NCI-H524 (cell line): ENCODE data around the gene MYH4.

Experiments
- DNase-seq, 2 experiments: peaks; one replicate each; lab custom pipeline; 2025; lab: John Stamatoyannopoulos, UW

The MYH4 gene

GRCh38 chr17:10469459-10469858 lies at the start of gene MYH4:
TSS of gene MYH4 (minus strand) at chr17:10469559. CDS start at chr17:10466745, 2,814 bp downstream.
- no peak for DNase-seq

GRCh38 chr17:10518271-10519037 lies 49.1 kb upstream of the MYH4 start, which contains the start of gene MYH1:
TSS of gene MYH1 (minus strand) at chr17:10518542. CDS start at chr17:10516642, 1,900 bp downstream.
- DNase-seq, result no peak

GRCh38 chr17:10516638-10517037 lies 47.3 kb upstream of the MYH4 start:
- no peak for DNase-seq

GRCh38 chr17:10516065-10516464 lies 46.7 kb upstream of the MYH4 start:
- no peak for DNase-seq

GRCh38 chr17:10513299-10514067 lies 44.1 kb upstream of the MYH4 start:
- DNase-seq, result no peak

- no peak for DNase-seq
Measured at GRCh38 chr17:10512856-10513255, 43.5 kb upstream of the MYH4 start.

- DNase-seq, result no peak
Measured at GRCh38 chr17:10499950-10500349, 30.6 kb upstream of the MYH4 start.

- DNase-seq, result no peak
Measured at GRCh38 chr17:10492004-10492403, 22.6 kb upstream of the MYH4 start.

GRCh38 chr17:10482252-10482651 lies 12.9 kb upstream of the MYH4 start:
- DNase-seq, result no peak

GRCh38 chr17:10477701-10478100 lies 8.3 kb upstream of the MYH4 start:
- DNase-seq, result no peak

- DNase-seq, result no peak
Measured at GRCh38 chr17:10474536-10474935, 5.2 kb upstream of the MYH4 start.

- DNase-seq, result no peak
Measured at GRCh38 chr17:10471858-10472257, 2.5 kb upstream of the MYH4 start.

GRCh38 chr17:10463402-10463801 lies 6.0 kb downstream of the MYH4 start:
- DNase-seq, result no peak

- DNase-seq, result no peak
Measured at GRCh38 chr17:10460062-10460461, 9.3 kb downstream of the MYH4 start.

- DNase-seq, result no peak
Measured at GRCh38 chr17:10458701-10459100, 10.7 kb downstream of the MYH4 start.

GRCh38 chr17:10457952-10458351 lies 11.4 kb downstream of the MYH4 start:
- no peak for DNase-seq

GRCh38 chr17:10447026-10447931 lies 22.1 kb downstream of the MYH4 start:
- DNase-seq, result no peak

GRCh38 chr17:10439816-10440215 lies 29.5 kb downstream of the MYH4 start:
- DNase-seq, result no peak

- no peak for DNase-seq
Measured at GRCh38 chr17:10435096-10435495, 34.3 kb downstream of the MYH4 start.

- DNase-seq, result no peak
Measured at GRCh38 chr17:10429421-10430045, 39.8 kb downstream of the MYH4 start.

- DNase-seq, result peak in 1 of 2 experiments; percentile 43
Measured at GRCh38 chr17:10428781-10429180, 40.6 kb downstream of the MYH4 start.
